Stimulated activated CD4-positive, alpha-beta T cell treated with anti-CD3 and anti-CD28 coated beads, TNF-alpha, amount 100 ng/mL, for 24 hours (primary cell): Measurements from ENCODE around the gene PREX1.

Experiments
- DNase-seq, 3 experiments: peaks; one replicate each; pipeline ENCODE4 v3.0.0-alpha.2; 2020; ENCODE audit warnings: low read depth in 3 of 3

The PREX1 gene

GRCh38 chr20:48703511-48704219 is 124.1 kb downstream of the PREX1 start:
- DNase-seq = no peak

GRCh38 chr20:48703107-48703506 is 124.7 kb downstream of the PREX1 start:
- no peak for DNase-seq

GRCh38 chr20:48702455-48702913 is 125.3 kb downstream of the PREX1 start:
- DNase-seq = no peak

GRCh38 chr20:48701702-48702101 is 126.1 kb downstream of the PREX1 start:
- DNase-seq = no peak

GRCh38 chr20:48698507-48699267 is 129.1 kb downstream of the PREX1 start:
- DNase-seq = no peak

GRCh38 chr20:48697845-48698491 is 129.8 kb downstream of the PREX1 start:
- no peak for DNase-seq

GRCh38 chr20:48696671-48697070 is 131.1 kb downstream of the PREX1 start:
- no peak for DNase-seq

- DNase-seq = no peak
These were observed 132.1 kb downstream of the PREX1 start for GRCh38 chr20:48695738-48696137.

- DNase-seq = no peak
These were observed 132.5 kb downstream of the PREX1 start for GRCh38 chr20:48695255-48695654.

GRCh38 chr20:48694381-48694865 is 133.4 kb downstream of the PREX1 start:
- no peak for DNase-seq

GRCh38 chr20:48691523-48691922 is 136.3 kb downstream of the PREX1 start:
- DNase-seq = no peak

GRCh38 chr20:48690888-48691287 is 136.9 kb downstream of the PREX1 start:
- no peak for DNase-seq

- no peak for DNase-seq
These were observed 137.8 kb downstream of the PREX1 start for GRCh38 chr20:48689874-48690571.

GRCh38 chr20:48689388-48689787 is 138.4 kb downstream of the PREX1 start:
- no peak for DNase-seq

- no peak for DNase-seq
These were observed 139.2 kb downstream of the PREX1 start for GRCh38 chr20:48688579-48688978.

- no peak for DNase-seq
These were observed 140.5 kb downstream of the PREX1 start for GRCh38 chr20:48687117-48687800.

GRCh38 chr20:48686238-48687116 is 141.3 kb downstream of the PREX1 start:
- DNase-seq = no peak

- DNase-seq = no peak
These were observed 142.5 kb downstream of the PREX1 start for GRCh38 chr20:48685300-48685699.

GRCh38 chr20:48684501-48685041 is 143.2 kb downstream of the PREX1 start:
- DNase-seq = no peak
